ENCODE measurements around the gene UBR1. TPM values are rescaled to one million over a fixed set of nuclear protein-coding genes. Genes with fewer than 3 reads are reported as not detected.
"Not testable (repeated sequence)": the region's sequence is repeated elsewhere in the genome, so short reads cannot be mapped to it uniquely, and the experiment has no call there.

UBR1 gene
- total RNA-seq, 4 donors from 2014 or later: 39.3 to 50.5 (median 40.8) TPM

GRCh38 chr15:43006991-43007390, 98.8 kb downstream of the UBR1 start:
- intact Hi-C loops (cut with DNase I): no loop called here
- Histone ChIP-seq H3K36me3 (peaks cover 22 to 26% of the 10 kb centered on the region in 2 donors), H3K27ac (no peak overlapping the region), H3K9me3 (no peaks in the 10 kb centered on the region), H3K4me3 (replicated peaks in 1 of 3) (no peak overlapping the region), H3K4me1 (no peaks in the 10 kb centered on the region), H3K27me3 (no peaks in the 10 kb centered on the region)
- TF ChIP-seq CTCF (IDR thresholded peaks at IDR 0.05) (no peak), POLR2A (IDR thresholded peaks at IDR 0.05) (no peak)
- WGBS, 2 donors: 91 to 96% methylated on average over 3 of the region's 3 CpGs
- no peak for DNase-seq

- DNase-seq; H3K4me3 ChIP-seq (replicated peaks in 1 of 3); H3K27ac ChIP-seq; H3K4me1 ChIP-seq; H3K9me3 ChIP-seq; intact Hi-C loops (cut with DNase I); H3K27me3 ChIP-seq: not testable (repeated sequence)
- peaks cover 22 to 25% of the 10 kb centered on the region in 2 donors for H3K36me3 ChIP-seq
- whole genome bisulfite sequencing, 2 donors: 95 to 98% methylated on average over 14 of the region's 42 CpGs
Observed at GRCh38 chr15:43004886-43005595, 100.8 kb downstream of the UBR1 start.

GRCh38 chr15:42999201-42999779, 106.5 kb downstream of the UBR1 start:
- WGBS, 2 donors: 92 to 96% methylated on average over 4 of the region's 4 CpGs
- Histone ChIP-seq H3K27ac (no peak overlapping the region), H3K4me3 (replicated peaks in 1 of 3) (no peak overlapping the region), H3K9me3 (no peaks in the 10 kb centered on the region), H3K36me3 (peaks cover 13 to 16% of the 10 kb centered on the region in 2 donors), H3K4me1 (no peaks in the 10 kb centered on the region), H3K27me3 (no peaks in the 10 kb centered on the region)
- intact Hi-C loops (cut with DNase I): no loop called here
- no peak for DNase-seq
- TF ChIP-seq POLR2A (IDR thresholded peaks at IDR 0.05) (no peak), CTCF (IDR thresholded peaks at IDR 0.05) (no peak)

GRCh38 chr15:42996871-42997270, 109.0 kb downstream of the UBR1 start:
- intact Hi-C loops (cut with DNase I): no loop called here
- Histone ChIP-seq H3K4me1 (no peaks in the 10 kb centered on the region), H3K36me3 (peaks cover 2 to 5% of the 10 kb centered on the region in 2 donors), H3K27ac (no peak overlapping the region), H3K4me3 (replicated peaks in 1 of 3) (no peak overlapping the region), H3K27me3 (no peaks in the 10 kb centered on the region), H3K9me3 (no peaks in the 10 kb centered on the region)
- TF ChIP-seq CTCF (IDR thresholded peaks at IDR 0.05) (no peak), POLR2A (IDR thresholded peaks at IDR 0.05) (no peak)
- 95 to 97% methylated on average over 7 of the region's 7 CpGs for WGBS, 2 donors
- DNase-seq: no peak

GRCh38 chr15:42994546-42994945, 111.3 kb downstream of the UBR1 start:
- intact Hi-C loops (cut with DNase I): no loop called here
- 94 to 98% methylated on average over 2 of the region's 2 CpGs for WGBS, 2 donors

More at GRCh38 chr15:42994546-42994945, 111.3 kb downstream of the UBR1 start:
- no peaks in the 10 kb centered on the region for H3K27me3 ChIP-seq
- no peaks in the 10 kb centered on the region for H3K9me3 ChIP-seq
- H3K36me3 ChIP-seq: peaks cover 2 to 5% of the 10 kb centered on the region in 2 donors
- TF ChIP-seq CTCF (IDR thresholded peaks at IDR 0.05) (no peak), POLR2A (IDR thresholded peaks at IDR 0.05) (no peak)
- H3K27ac ChIP-seq: no peak overlapping the region
- H3K4me1 ChIP-seq: no peaks in the 10 kb centered on the region
- no peak for DNase-seq
- no peak overlapping the region for H3K4me3 ChIP-seq (replicated peaks in 1 of 3)
